Mucosa of descending colon (tissue), 3 donors: ENCODE measurements around the gene TOLLIP. TPM values are rescaled to one million over a fixed set of nuclear protein-coding genes. Genes with fewer than 3 reads are reported as not detected.
A peak's percentile ranks its signal among the peaks of the same experiment; 100 is the strongest.

Experiments used
- ATAC-seq: fragments of 200-7000 bp; cut with Tn5 transposase; one replicate; pipeline ENCODE4 v1.9.1; 2020; ENCODE audit warnings: mild to moderate bottlenecking, moderate library complexity
- DNase-seq, 3 donors: peaks; one replicate each; pipeline ENCODE4 v3.0.0-alpha.2; 2020
- H3K36me3 ChIP-seq: fragments of 200-600 bp; one replicate; pipeline ENCODE4 v1.8.0; 2021; ENCODE audit warnings: low read depth, mild to moderate bottlenecking
- H3K4me1 ChIP-seq: fragments of 200-600 bp; one replicate; pipeline ENCODE4 v1.8.0; 2021; ENCODE audit warnings: low read depth, mild to moderate bottlenecking
- H3K4me3 ChIP-seq: fragments of 200-600 bp; one replicate; pipeline ENCODE4 v1.8.0; 2021; ENCODE audit warnings: mild to moderate bottlenecking
- H3K9me3 ChIP-seq: fragments of 200-600 bp; one replicate; pipeline ENCODE4 v1.8.0; 2021; ENCODE audit warnings: mild to moderate bottlenecking
- CTCF ChIP-seq: fragments of 200-600 bp; IDR thresholded peaks from one replicate; pipeline ENCODE4 v1.8.0; 2022; ENCODE audit warnings: antibody characterized with exemption, mild to moderate bottlenecking
- intact Hi-C, 2 donors: fragments of 100-400 bp; cut with DNase I in 1 of 2; cut with micrococcal nuclease in 1 of 2; formaldehyde crosslinking; loops; one replicate each; pipeline versions ENCODE4 v1.11.0 to v1.11.1; 2022; cut with DNase I, micrococcal nuclease
- total RNA-seq, 3 donors: library from RNA; stranded (reverse); fragmentation: NEBNext Ultra II Directional in 2 of 3; extraction: Animal tissue kit (Norgen Biotek cat#: 25700) in 2 of 3; gene quantifications; one replicate each; pipeline versions ENCODE4 v1.2.1 to v1.2.4, GENCODE V29; 2021 to 2023
- donor health status: DM: no; HTN: no; CAD: no; lungs with moderate emphysema.
- donor health status: DM: no; HTN: no; CAD: no.
- donor health status: DM: no; HTN: yes; CAD: no.

TOLLIP gene
- total RNA-seq, 3 donors from 2014 or later = 62.4 to 65.4 (median 62.5) TPM

GRCh38 chr11:1288426-1289151 lies 20.8 kb downstream of the TOLLIP start:
- Histone ChIP-seq H3K9me3 (no peaks in the 10 kb centered on the region), H3K36me3 (peaks cover 13% of the 10 kb centered on the region), H3K4me1 (no peaks in the 10 kb centered on the region), H3K4me3 (no peak overlapping the region)
- DNase-seq = peak in 1 of 3 donors; percentile 15
- no peak for ATAC-seq
- intact Hi-C loops = no loop called here
- TF ChIP-seq CTCF = no peak

- TF ChIP-seq CTCF = no peak
- DNase-seq = no peak
- Histone ChIP-seq H3K9me3 (no peaks in the 10 kb centered on the region), H3K4me1 (no peaks in the 10 kb centered on the region), H3K36me3 (peaks cover 13% of the 10 kb centered on the region), H3K4me3 (no peak overlapping the region)
- intact Hi-C loops = no loop called here
- no peak for ATAC-seq
These were observed 21.5 kb downstream of the TOLLIP start for GRCh38 chr11:1287928-1288327.

- Histone ChIP-seq H3K36me3 (peaks cover 13% of the 10 kb centered on the region), H3K4me3 (no peak overlapping the region), H3K4me1 (no peaks in the 10 kb centered on the region), H3K9me3 (no peaks in the 10 kb centered on the region)
- intact Hi-C loops = no loop called here
- DNase-seq = no peak
- no peak for TF ChIP-seq CTCF
- no peak for ATAC-seq
These were observed 23.6 kb downstream of the TOLLIP start for GRCh38 chr11:1285876-1286275.

- TF ChIP-seq CTCF = no peak
- ATAC-seq (no peak), DNase-seq (no peak)
- no peaks in the 10 kb centered on the region for H3K9me3 ChIP-seq
- H3K36me3 ChIP-seq = peaks cover 13% of the 10 kb centered on the region
- intact Hi-C loops = no loop called here
- H3K4me3 ChIP-seq = no peak overlapping the region
- no peaks in the 10 kb centered on the region for H3K4me1 ChIP-seq
These were observed 24.1 kb downstream of the TOLLIP start for GRCh38 chr11:1285316-1285744.

- H3K9me3 ChIP-seq = no peaks in the 10 kb centered on the region
- no peak for TF ChIP-seq CTCF
- peaks cover 9% of the 10 kb centered on the region for H3K36me3 ChIP-seq
- no peaks in the 10 kb centered on the region for H3K4me1 ChIP-seq
- no peak for DNase-seq
- intact Hi-C loops = no loop called here
- no peak overlapping the region for H3K4me3 ChIP-seq
- no peak for ATAC-seq
These were observed 25.5 kb downstream of the TOLLIP start for GRCh38 chr11:1283906-1284305.
